WTC11 (cell line): ENCODE data around the gene NDRG4. TPM values are rescaled to one million over a fixed set of nuclear protein-coding genes. Genes with fewer than 3 reads are reported as not detected.

Experiments
- ATAC-seq: fragments of 200-7000 bp; cut with Tn5 transposase; 2 replicates; pipeline ENCODE4 v1.10.0; 2021; ENCODE audit warnings: mild to moderate bottlenecking, moderate library complexity
- CTCF ChIA-PET: fragments of 300-600 bp; sonication (Branson Sonifier 250); formaldehyde crosslinking; loops from one replicate; lab custom pipeline; 2021; ENCODE audit warnings: antibody characterized with exemption; lab: Charles Lee
- POLR2A ChIA-PET: fragments of 350-600 bp; sonication (Branson Sonifier 250); formaldehyde crosslinking; loops from one replicate; lab custom pipeline; 2021; ENCODE audit warnings: antibody characterized with exemption; lab: Charles Lee
- DNase-seq: peaks from one replicate; pipeline ENCODE4 v3.0.0; 2021; ENCODE audit warnings: low spot score
- H3K27ac Mint-ChIP-seq: 2 replicates; pipeline ENCODE4 v1.8.0; 2021; ENCODE audit warnings: mixed read lengths
- H3K27me3 Mint-ChIP-seq: 2 replicates; pipeline ENCODE4 v1.8.0; 2021; ENCODE audit warnings: low read depth, mild to moderate bottlenecking, moderate library complexity, mixed read lengths
- H3K36me3 Mint-ChIP-seq: 2 replicates; pipeline ENCODE4 v1.8.0; 2021; ENCODE audit warnings: mixed read lengths
- H3K4me1 Mint-ChIP-seq: 2 replicates; pipeline ENCODE4 v1.8.0; 2022; ENCODE audit warnings: mixed read lengths
- H3K4me3 Mint-ChIP-seq: 2 replicates; pipeline ENCODE4 v1.8.0; 2021; ENCODE audit warnings: mild to moderate bottlenecking, moderate library complexity, mixed read lengths
- H3K9me3 Mint-ChIP-seq: 2 replicates; pipeline ENCODE4 v1.8.0; 2021; ENCODE audit warnings: mixed read lengths
- ELF4 ChIP-seq: sonication (generic); formaldehyde crosslinking; IDR thresholded peaks from 2 replicates; pipeline ENCODE4 v1.8.1; 2022; ENCODE audit warnings: low read depth, mild to moderate bottlenecking, moderate library complexity, missing genetic modification reagents
- FOXK1 ChIP-seq: sonication (generic); formaldehyde crosslinking; IDR thresholded peaks from 2 replicates; pipeline ENCODE4 v1.8.0; 2022; ENCODE audit warnings: mild to moderate bottlenecking, moderate library complexity, missing genetic modification reagents
- GABPB1 ChIP-seq: sonication (generic); formaldehyde crosslinking; IDR thresholded peaks from 2 replicates; pipeline ENCODE4 v1.8.1; 2023; ENCODE audit warnings: mild to moderate bottlenecking, missing genetic modification reagents
- GTF2I ChIP-seq: fragments of 250-450 bp; sonication (Bioruptor Pico); conservative IDR thresholded peaks from 2 replicates; pipeline ENCODE4 v1.4.0; 2021; ENCODE audit warnings: mild to moderate bottlenecking
- JAZF1 ChIP-seq: fragments of 250-450 bp; sonication (Bioruptor Pico); IDR thresholded peaks from 2 replicates; pipeline ENCODE4 v1.9.0; 2021; ENCODE audit warnings: moderate library complexity, mild to moderate bottlenecking, inconsistent platforms
- NFATC4 ChIP-seq: fragments of 250-450 bp; sonication (Bioruptor Pico); IDR thresholded peaks from 2 replicates; pipeline ENCODE4 v1.9.0; 2021; ENCODE audit warnings: mild to moderate bottlenecking
- OVOL2 ChIP-seq: fragments of 250-450 bp; sonication (Bioruptor Pico); IDR thresholded peaks from 2 replicates; pipeline ENCODE4 v1.9.0; 2021; ENCODE audit warnings: mild to moderate bottlenecking, borderline replicate concordance
- RORB ChIP-seq: fragments of 250-450 bp; sonication (Bioruptor Pico); IDR thresholded peaks from 2 replicates; pipeline ENCODE4 v1.9.0; 2021; ENCODE audit warnings: mild to moderate bottlenecking
- TP53 ChIP-seq: sonication (generic); formaldehyde crosslinking; IDR thresholded peaks from 2 replicates; pipeline ENCODE4 v1.8.1; 2023; ENCODE audit warnings: mild to moderate bottlenecking, missing genetic modification reagents
- ZBTB21 ChIP-seq: sonication (generic); formaldehyde crosslinking; IDR thresholded peaks from 2 replicates; pipeline ENCODE4 v1.8.1; 2023; ENCODE audit warnings: mild to moderate bottlenecking, missing genetic modification reagents, borderline replicate concordance
- ZNF232 ChIP-seq: sonication (generic); formaldehyde crosslinking; IDR thresholded peaks from 2 replicates; pipeline ENCODE4 v1.8.0; 2022; ENCODE audit warnings: mild to moderate bottlenecking, missing genetic modification reagents
- ZNF317 ChIP-seq: sonication (generic); formaldehyde crosslinking; IDR thresholded peaks from 2 replicates; pipeline ENCODE4 v1.8.1; 2023; ENCODE audit warnings: low read depth, mild to moderate bottlenecking, moderate library complexity, missing genetic modification reagents, borderline replicate concordance
- ZNF423 ChIP-seq: fragments of 250-450 bp; sonication (Bioruptor Pico); IDR thresholded peaks from 2 replicates; pipeline ENCODE4 v2.1.2; 2022; ENCODE audit warnings: mild to moderate bottlenecking, moderate library complexity
- total RNA-seq: library from RNA; stranded (reverse); gene quantifications from 3 replicates; pipeline ENCODE4 v1.2.3, GENCODE V29; 2021
- TF ChIP-seq, protein P1 (sequence below): fragments of 250-450 bp; sonication (Bioruptor Pico); IDR thresholded peaks from 2 replicates; pipeline ENCODE4 v1.9.0; 2021; ENCODE audit warnings: moderate library complexity, mild to moderate bottlenecking, inconsistent platforms, borderline replicate concordance
- TF ChIP-seq, protein P2 (sequence below): sonication (generic); formaldehyde crosslinking; IDR thresholded peaks from 2 replicates; pipeline ENCODE4 v1.8.1; 2022; ENCODE audit warnings: mild to moderate bottlenecking, moderate library complexity, missing genetic modification reagents
- TF ChIP-seq, protein P3 (sequence below): sonication (generic); formaldehyde crosslinking; conservative IDR thresholded peaks from 2 replicates; pipeline ENCODE4 v1.8.1; 2022; ENCODE audit warnings: mild to moderate bottlenecking, missing genetic modification reagents
- TF ChIP-seq, protein P4 (sequence below): sonication (generic); formaldehyde crosslinking; IDR thresholded peaks from 2 replicates; pipeline ENCODE4 v1.8.0; 2022; ENCODE audit warnings: mild to moderate bottlenecking, missing genetic modification reagents
- TF ChIP-seq, protein P5 (sequence below): sonication (generic); formaldehyde crosslinking; IDR thresholded peaks from 2 replicates; pipeline ENCODE4 v1.8.1; 2023; ENCODE audit warnings: mild to moderate bottlenecking, missing genetic modification reagents, moderate library complexity
- TF ChIP-seq, protein P6 (sequence below): sonication (generic); formaldehyde crosslinking; IDR thresholded peaks from 2 replicates; pipeline ENCODE4 v1.8.1; 2023; ENCODE audit warnings: mild to moderate bottlenecking, missing genetic modification reagents
- TF ChIP-seq, protein P7 (sequence below): sonication (generic); formaldehyde crosslinking; IDR thresholded peaks from 2 replicates; pipeline ENCODE4 v1.8.0; 2022; ENCODE audit warnings: mild to moderate bottlenecking, missing genetic modification reagents
- TF ChIP-seq, protein P8 (sequence below): sonication (generic); formaldehyde crosslinking; IDR thresholded peaks from 2 replicates; pipeline ENCODE4 v1.8.1; 2023; ENCODE audit warnings: mild to moderate bottlenecking, missing genetic modification reagents, moderate library complexity

Gene NDRG4
- total RNA-seq, 1 experiment from 2014 or later = 20.5 TPM

DNA sequence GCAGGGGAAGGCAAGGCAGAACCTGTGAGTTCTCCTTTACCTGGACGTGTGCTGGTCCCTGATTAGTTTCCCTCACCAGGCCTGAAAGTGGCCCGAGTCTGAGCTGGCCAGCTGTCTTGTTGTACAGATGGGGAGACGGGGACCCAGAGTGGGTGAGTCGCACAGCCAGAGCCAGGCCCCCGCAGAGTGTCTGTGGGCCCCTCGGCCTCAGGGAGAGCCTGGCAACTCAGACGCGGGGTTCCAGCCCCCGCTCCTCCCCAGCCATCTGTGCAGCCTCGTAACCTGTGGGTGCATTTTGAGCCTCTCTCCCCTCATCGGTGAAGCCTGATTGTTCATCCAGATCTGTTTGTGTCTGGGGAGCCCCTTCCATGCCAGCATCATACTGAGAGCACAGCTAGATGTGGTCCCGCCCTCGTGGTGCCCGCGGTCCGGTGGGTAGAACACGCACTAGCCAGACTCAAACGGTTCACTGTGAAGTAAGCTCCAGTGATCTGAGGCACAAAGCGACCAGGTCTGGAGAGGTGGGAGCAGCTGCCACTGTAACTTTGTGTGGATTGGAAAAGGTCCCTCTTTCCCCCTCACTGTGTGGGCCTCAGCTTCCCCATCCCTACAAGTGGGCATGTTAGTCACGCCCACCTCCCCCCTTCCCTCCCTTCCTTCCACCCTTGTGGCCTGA, 6.0 kb upstream of the NDRG4 start:
- Mint-ChIP-seq H3K4me3 (no peak overlapping the region), H3K9me3 (no peaks in the 10 kb centered on the region), H3K27ac (no peak overlapping the region), H3K27me3 (peaks cover 30% of the 10 kb centered on the region), H3K36me3 (no peaks in the 10 kb centered on the region), H3K4me1 (peaks cover 14% of the 10 kb centered on the region)
- DNase-seq (no peak), ATAC-seq (no peak)
- ChIA-PET POLR2A (no interaction called here), CTCF (interaction anchor here (0.6 to 3.9 kb wide), 5 partner anchors 16 to 194 kb away, joined by 3 to 29 read pairs (median 6); no protein-coding TSS in a partner anchor)
- no peak for TF ChIP-seq ZNF423 (CRISPR knock-in tag)
- TF ChIP-seq OVOL2 = no peak
- TF ChIP-seq, protein P1, sequence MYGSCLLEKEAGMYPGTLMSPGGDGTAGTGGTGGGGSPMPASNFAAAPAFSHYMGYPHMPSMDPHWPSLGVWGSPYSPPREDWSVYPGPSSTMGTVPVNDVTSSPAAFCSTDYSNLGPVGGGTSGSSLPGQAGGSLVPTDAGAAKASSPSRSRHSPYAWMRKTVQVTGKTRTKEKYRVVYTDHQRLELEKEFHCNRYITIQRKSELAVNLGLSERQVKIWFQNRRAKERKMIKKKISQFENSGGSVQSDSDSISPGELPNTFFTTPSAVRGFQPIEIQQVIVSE (CRISPR knock-in tag) = no peak
- TF ChIP-seq, protein P2, sequence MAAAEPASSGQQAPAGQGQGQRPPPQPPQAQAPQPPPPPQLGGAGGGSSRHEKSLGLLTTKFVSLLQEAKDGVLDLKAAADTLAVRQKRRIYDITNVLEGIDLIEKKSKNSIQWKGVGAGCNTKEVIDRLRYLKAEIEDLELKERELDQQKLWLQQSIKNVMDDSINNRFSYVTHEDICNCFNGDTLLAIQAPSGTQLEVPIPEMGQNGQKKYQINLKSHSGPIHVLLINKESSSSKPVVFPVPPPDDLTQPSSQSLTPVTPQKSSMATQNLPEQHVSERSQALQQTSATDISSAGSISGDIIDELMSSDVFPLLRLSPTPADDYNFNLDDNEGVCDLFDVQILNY = no peak
- no peak for TF ChIP-seq ELF4
- no peak for TF ChIP-seq TP53 (CRISPR knock-in tag)
- TF ChIP-seq, protein P3, sequence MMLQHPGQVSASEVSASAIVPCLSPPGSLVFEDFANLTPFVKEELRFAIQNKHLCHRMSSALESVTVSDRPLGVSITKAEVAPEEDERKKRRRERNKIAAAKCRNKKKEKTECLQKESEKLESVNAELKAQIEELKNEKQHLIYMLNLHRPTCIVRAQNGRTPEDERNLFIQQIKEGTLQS (CRISPR knock-in tag) = no peak

DNA sequence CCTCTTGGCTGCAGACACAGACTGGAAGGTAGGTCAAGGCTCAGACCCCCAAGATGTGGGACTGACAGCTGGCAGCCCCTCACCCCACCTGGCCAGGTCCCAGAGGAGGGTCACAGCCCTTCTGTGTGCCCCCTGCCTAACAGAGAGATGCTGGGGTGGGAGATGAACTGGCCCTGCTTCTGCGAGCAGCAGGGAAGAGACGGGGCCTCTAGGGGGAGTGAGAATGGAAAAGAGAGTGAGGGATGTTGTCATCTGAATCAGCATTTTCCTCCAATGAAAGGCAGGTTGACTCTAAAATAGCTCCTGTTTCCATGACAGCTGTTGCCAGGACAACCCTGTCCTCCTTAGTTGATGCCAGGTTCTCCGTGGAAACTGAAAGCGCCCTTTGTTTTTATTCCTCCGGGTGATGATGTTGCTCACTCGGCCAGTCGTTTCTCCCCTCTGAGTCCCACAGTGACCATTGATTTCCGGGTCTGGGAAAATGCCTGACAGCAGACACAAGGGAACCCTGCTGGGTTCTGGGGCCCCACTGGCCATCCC, 4.9 kb upstream of the NDRG4 start:
- peak; percentile 83 for DNase-seq
- H3K4me1 Mint-ChIP-seq = peaks cover 16% of the 10 kb centered on the region
- 0 out of 2 replicates have a peak overlapping the region, but pooled peaks have one; percentile 22 for H3K4me3 Mint-ChIP-seq
- ChIA-PET CTCF (interaction anchor here (0.6 to 3.9 kb wide), 30 partner anchors 9 to 261 kb away, joined by 3 to 29 read pairs (median 4); a partner anchor contains a TSS), POLR2A (interaction anchor here (0.7 kb wide), 1 partner anchor 21 kb away, joined by 4 read pairs; no protein-coding TSS in a partner anchor)
- H3K27me3 Mint-ChIP-seq = peaks cover 37% of the 10 kb centered on the region
- H3K9me3 Mint-ChIP-seq = no peaks in the 10 kb centered on the region
- peak; percentile 60 for ATAC-seq
- H3K27ac Mint-ChIP-seq = 0 out of 2 replicates have a peak overlapping the region, but pooled peaks have one; percentile 72
- H3K36me3 Mint-ChIP-seq = no peaks in the 10 kb centered on the region
- no peak for TF ChIP-seq ZNF317 (CRISPR knock-in tag)
- no peak for TF ChIP-seq JAZF1 (CRISPR knock-in tag)
- TF ChIP-seq, protein P4, sequence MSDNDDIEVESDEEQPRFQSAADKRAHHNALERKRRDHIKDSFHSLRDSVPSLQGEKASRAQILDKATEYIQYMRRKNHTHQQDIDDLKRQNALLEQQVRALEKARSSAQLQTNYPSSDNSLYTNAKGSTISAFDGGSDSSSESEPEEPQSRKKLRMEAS (CRISPR knock-in tag) = 0 out of 2 replicates have a peak, but pooled peaks have one; percentile 18
- TF ChIP-seq, protein P5, sequence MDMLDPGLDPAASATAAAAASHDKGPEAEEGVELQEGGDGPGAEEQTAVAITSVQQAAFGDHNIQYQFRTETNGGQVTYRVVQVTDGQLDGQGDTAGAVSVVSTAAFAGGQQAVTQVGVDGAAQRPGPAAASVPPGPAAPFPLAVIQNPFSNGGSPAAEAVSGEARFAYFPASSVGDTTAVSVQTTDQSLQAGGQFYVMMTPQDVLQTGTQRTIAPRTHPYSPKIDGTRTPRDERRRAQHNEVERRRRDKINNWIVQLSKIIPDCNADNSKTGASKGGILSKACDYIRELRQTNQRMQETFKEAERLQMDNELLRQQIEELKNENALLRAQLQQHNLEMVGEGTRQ = no peak
- TF ChIP-seq FOXK1 = peak; percentile 40; the same call in 1 of the 2 replicates

DNA sequence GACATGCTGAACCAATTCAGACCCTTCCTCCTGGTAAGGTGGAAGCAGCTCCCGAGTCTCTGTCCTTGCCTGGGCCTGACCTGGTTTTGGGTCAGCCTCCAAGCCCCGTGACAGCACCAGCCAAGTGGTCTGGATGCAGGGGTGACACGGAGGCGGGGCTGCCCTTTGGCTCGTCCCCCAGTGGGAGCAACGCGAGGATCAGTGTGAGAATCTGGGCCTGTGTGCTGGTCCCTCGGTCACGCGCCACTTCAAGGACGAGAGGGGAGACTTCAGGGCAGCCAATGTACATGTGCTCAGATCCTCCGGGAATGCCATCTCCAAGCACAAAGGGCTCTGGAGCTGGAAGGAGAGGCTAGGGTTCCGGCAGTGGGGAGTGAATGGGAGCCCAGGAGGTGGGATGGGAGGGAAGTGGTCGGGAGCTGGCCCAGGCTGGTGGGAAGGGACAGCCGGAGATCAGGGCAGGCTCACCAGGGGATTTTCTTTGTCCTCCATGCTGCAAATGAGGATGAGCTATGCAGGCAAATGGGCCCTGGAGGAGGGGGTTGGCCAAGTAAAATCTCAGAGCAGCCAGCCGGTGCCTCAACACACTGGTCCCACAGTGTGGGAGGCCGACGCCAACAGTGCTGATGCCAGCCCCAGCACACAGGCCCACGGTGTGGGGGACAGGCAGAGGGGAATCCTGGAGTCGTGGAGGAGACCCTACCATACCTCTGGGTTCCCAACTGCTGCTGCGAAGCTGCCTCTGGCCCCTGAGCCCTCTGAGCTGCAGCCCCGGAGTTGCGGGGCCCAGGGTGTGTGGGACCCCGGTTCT, 4.2 kb upstream of the NDRG4 start:
- Mint-ChIP-seq H3K27me3 (peaks cover 43% of the 10 kb centered on the region), H3K4me1 (peaks cover 16% of the 10 kb centered on the region), H3K36me3 (no peaks in the 10 kb centered on the region), H3K9me3 (no peaks in the 10 kb centered on the region), H3K4me3 (peak overlapping the region; percentile 8; the same call in 1 of the 2 replicates), H3K27ac (peak overlapping the region; percentile 72; the same call in 1 of the 2 replicates)
- no peak for ATAC-seq
- ChIA-PET CTCF (interaction anchor here (0.6 to 3.9 kb wide), 30 partner anchors 9 to 261 kb away, joined by 3 to 29 read pairs (median 4); a partner anchor contains a TSS), POLR2A (interaction anchor here (0.6 kb wide), 1 partner anchor 132 kb away, joined by 8 read pairs; no protein-coding TSS in a partner anchor)
- DNase-seq = no peak
- TF ChIP-seq, protein P6, sequence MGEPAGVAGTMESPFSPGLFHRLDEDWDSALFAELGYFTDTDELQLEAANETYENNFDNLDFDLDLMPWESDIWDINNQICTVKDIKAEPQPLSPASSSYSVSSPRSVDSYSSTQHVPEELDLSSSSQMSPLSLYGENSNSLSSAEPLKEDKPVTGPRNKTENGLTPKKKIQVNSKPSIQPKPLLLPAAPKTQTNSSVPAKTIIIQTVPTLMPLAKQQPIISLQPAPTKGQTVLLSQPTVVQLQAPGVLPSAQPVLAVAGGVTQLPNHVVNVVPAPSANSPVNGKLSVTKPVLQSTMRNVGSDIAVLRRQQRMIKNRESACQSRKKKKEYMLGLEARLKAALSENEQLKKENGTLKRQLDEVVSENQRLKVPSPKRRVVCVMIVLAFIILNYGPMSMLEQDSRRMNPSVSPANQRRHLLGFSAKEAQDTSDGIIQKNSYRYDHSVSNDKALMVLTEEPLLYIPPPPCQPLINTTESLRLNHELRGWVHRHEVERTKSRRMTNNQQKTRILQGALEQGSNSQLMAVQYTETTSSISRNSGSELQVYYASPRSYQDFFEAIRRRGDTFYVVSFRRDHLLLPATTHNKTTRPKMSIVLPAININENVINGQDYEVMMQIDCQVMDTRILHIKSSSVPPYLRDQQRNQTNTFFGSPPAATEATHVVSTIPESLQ = no peak
- no peak for TF ChIP-seq NFATC4
- TF ChIP-seq ZBTB21 (CRISPR knock-in tag) = no peak
- TF ChIP-seq, protein P7, sequence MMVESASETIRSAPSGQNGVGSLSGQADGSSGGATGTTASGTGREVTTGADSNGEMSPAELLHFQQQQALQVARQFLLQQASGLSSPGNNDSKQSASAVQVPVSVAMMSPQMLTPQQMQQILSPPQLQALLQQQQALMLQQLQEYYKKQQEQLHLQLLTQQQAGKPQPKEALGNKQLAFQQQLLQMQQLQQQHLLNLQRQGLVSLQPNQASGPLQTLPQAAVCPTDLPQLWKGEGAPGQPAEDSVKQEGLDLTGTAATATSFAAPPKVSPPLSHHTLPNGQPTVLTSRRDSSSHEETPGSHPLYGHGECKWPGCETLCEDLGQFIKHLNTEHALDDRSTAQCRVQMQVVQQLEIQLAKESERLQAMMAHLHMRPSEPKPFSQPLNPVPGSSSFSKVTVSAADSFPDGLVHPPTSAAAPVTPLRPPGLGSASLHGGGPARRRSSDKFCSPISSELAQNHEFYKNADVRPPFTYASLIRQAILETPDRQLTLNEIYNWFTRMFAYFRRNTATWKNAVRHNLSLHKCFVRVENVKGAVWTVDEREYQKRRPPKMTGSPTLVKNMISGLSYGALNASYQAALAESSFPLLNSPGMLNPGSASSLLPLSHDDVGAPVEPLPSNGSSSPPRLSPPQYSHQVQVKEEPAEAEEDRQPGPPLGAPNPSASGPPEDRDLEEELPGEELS (CRISPR knock-in tag) = no peak
- TF ChIP-seq, protein P8, sequence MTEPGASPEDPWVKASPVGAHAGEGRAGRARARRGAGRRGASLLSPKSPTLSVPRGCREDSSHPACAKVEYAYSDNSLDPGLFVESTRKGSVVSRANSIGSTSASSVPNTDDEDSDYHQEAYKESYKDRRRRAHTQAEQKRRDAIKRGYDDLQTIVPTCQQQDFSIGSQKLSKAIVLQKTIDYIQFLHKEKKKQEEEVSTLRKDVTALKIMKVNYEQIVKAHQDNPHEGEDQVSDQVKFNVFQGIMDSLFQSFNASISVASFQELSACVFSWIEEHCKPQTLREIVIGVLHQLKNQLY (CRISPR knock-in tag) = no peak
- TF ChIP-seq GABPB1 (CRISPR knock-in tag) = no peak
- no peak for TF ChIP-seq ZNF232 (CRISPR knock-in tag)
- no peak for TF ChIP-seq RORB (CRISPR knock-in tag)
- no peak for TF ChIP-seq GTF2I (CRISPR knock-in tag)
